ENCODE data around the gene TMEM179.

TMEM179 gene

DNA sequence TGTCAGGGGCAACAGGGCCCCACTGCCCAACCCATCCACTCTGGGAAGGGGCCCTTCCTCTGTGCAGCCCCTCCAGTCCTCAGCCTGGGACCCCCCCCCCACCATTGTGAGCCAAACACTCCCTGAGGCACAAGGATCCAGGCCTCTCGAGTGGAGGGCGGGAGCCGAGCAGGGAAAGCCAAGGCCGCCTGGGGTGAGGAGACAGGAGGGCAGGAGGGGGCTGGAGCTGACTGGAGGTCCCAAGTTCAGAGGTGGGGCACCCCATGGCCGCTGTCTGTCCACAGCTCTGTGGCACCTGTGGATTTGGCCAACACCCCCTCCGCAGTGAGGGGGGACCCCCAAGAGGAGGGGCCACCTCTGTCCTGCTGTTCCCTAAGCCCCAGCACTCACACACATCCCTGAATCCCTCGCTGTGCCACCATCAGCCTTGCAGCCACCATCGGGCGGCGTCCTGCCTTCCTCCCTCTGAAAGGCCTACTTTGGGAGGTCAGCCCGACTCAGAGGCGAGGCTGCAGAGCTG lies 50.4 kb downstream of the TMEM179 start:
- no peak for DNase-seq

DNA sequence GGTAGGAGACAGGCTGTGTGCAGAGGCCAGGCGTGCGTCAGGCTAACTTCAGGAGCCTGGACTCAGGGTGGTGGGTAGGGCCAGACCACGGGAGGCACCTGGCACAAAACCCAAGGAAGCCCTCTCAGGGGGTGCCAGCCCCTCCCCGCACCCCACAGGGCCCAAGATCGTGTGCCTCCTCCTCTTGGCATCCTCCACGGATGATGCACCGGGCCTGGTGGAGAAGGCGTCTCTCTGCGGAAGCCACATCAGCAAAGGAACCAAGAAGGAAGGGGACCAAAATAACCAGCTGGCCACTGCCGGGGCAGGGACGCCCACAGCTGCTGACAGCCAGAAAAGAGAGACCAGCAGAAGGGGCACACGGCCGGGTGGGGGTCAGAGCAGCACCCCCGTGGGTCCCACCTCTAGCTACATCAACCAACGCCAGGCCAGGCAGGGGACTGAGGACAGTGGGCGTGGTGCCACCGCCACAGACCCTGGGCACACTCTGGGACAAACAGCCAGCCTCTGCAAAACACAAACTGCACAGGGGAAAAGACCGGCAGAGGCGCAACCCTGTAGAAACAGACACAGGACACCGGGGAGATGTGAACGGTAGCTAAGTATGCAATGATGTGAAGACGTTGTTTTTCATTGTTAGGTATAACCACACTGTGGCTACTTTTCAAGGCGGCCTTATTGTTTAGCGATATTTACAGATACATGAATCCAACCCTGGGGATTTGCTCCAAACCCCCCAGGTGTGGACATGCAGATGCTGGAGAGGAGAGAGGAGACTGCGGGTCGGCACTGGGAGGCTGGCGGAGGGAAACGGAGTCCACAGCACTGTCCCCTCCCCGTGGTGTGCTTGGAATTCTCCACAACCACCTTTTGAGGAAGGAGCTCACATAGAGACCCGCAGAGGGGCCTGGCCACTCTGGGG lies 51.1 kb downstream of the TMEM179 start:
- no peak for DNase-seq

- DNase-seq = no peak
These were observed 51.8 kb downstream of the TMEM179 start for GRCh38 chr14:104552738-104553125.

- DNase-seq = no peak
These were observed 52.5 kb downstream of the TMEM179 start for GRCh38 chr14:104551851-104552737.

GRCh38 chr14:104550861-104551728 lies 53.5 kb downstream of the TMEM179 start:
- no peak for DNase-seq

GRCh38 chr14:104550340-104550860 lies 54.2 kb downstream of the TMEM179 start:
- no peak for DNase-seq

DNA sequence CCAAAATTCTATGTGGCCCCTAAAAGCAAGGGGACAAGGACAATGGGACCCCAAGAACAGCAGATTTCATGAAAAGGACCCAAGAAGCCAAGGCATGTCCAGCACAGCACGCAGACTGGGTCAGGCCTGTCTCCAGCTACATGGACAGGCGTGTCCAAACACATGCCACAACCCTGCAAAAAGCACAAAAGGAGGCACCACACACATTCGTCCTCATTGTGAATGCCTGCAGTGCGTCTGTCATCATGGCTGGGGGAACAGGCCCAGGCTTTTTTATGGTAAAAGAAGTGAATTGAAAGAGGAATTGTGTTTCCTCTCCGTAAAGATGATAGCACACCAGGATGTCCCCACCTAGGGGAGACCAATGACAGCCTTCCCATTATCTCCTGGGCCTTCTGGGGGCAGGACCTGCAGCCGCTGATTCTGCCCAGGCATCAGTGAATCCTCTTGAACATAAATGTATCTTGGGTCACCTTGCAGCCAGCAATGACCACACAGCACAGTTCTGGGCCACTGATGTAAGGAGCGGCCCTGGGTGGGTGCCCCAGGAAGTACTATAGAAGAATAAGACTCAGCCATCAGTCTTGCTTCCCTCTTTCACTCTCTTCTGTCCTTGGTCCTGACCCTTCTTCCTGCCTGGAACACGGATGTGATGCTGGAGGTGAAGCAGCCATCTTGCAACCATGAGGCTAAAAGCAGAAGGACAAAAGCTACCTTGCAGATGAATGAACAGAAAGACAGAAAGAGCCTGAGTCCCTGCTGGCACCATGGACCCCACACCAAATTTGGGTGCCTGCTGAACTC lies 54.8 kb downstream of the TMEM179 start:
- no peak for DNase-seq

GRCh38 chr14:104548802-104549535 lies 55.6 kb downstream of the TMEM179 start:
- DNase-seq = no peak

DNA sequence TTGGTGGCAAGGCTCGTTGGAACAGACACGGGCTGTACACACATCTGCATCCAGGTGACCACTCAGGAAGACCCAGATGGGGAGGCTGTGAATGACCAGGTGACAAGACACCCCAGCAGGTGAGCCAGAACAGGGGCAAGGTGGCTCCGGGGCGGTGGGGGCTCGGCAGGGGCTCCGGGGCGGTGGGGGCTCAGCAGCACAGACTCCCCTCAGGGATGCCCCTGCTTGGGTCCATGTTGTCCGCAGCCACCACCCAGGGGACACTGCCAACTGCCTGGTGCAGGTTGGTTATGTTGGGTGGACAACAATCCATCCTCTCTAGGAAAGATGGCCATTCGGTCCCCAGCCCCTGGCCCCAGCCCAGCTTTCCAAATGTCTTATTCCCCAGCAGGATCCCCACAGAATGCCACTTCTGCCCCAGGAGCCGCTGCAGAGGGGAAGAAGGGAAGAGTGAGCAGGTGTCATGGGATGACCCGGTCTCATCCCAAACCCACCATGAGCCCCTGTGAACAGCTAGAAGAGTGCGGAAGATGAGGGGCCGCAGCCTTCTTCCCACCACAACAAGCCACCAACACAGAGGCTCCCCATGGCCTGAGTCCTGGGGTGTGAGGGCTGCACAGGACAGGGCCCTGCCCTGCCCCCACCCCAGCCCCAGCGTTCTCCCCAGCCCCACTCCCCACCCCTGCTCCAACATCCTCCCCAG lies 56.4 kb downstream of the TMEM179 start:
- no peak for DNase-seq

DNA sequence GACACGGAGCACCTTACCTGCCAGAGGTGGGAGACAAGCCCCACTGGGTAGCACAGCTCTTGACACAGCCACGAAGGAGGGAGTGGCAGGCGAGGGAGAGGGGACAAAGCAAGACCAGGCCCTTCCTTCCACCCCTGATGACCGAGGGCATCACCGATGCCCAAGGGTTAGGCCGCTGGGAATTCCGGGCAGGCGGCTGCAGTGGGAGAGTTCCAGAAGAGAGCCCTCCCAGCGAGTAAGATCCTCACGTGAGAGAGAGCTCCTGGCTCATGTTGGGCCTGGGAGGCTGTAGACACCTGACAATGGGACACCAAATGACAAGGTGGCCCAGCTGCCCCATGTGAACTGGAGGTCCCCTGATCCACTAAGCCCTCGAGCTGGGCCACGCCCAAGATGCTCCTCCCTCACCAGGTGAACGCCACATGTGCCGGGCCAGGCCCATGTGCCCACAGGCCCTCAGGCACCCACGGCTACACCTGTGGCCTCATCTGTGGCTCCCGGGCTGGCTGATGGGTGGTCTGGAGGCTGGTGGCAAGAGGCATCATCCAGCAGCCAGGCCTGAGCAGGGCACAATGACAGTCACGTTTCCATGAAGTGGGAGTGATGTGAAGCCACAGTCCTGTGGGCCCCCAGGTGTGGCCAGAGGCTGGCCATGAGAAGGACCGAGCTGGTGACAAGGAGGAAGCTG lies 57.1 kb downstream of the TMEM179 start:
- no peak for DNase-seq

DNA sequence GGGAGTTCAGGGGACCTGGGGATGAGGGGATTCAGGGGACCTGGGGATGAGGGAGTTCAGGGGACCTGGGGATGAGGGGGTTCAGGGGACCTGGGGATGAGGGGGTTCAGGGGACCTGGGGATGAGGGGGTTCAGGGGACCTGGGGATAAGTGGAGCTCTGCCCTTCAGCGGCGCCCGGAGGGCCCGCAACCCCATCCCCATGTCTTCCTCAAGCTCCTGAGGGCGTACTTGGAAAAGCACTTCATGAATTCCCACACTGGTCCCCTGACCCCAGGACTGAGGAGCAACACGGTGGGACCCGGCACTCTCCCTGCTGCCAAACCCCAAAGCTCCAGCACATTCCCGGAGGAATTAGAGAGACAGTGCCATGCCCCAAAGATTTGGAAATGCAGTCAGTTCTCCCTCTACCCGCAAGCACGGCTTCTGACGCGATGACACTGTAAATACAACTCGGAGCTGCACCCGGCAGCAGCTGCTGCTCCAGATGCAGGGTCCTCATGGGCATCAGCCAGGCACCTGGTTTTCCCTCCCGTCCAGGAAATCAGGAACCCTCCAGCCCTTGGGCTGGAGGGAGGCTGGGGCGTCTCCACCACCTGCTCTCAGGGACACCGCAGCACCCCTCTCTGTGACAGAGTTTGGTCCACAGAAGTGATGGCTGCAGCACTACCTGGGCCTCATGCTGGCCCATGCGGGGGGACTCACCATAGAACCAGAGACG lies 57.8 kb downstream of the TMEM179 start:
- DNase-seq = no peak

DNA sequence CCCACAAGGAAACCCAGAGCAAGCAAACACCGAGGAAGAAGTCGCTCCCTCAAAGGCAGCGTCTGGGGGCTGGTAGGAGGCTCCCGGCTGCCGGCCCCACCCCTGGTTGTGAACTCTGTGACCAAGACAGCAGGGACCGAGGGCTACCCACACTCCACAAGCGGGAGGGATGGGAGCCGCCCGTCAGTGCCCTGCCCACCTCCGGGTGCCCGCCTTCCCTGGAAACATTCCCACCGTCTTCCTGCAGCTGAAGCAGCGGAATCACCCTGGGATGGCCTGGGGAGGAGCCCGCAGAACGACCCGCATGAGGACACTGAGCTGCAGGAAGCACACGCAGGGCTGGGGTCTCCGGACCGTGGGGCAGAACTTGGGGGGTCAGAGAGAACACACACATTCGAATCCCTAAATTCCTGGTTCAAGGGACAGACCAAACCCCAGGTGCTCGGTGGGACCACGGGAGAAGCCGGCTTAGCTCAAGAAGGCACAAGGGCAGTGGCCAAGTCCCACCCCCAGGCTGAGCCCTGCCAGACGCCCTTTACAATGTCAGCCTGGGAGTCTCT lies 58.5 kb downstream of the TMEM179 start:
- no peak for DNase-seq

DNA sequence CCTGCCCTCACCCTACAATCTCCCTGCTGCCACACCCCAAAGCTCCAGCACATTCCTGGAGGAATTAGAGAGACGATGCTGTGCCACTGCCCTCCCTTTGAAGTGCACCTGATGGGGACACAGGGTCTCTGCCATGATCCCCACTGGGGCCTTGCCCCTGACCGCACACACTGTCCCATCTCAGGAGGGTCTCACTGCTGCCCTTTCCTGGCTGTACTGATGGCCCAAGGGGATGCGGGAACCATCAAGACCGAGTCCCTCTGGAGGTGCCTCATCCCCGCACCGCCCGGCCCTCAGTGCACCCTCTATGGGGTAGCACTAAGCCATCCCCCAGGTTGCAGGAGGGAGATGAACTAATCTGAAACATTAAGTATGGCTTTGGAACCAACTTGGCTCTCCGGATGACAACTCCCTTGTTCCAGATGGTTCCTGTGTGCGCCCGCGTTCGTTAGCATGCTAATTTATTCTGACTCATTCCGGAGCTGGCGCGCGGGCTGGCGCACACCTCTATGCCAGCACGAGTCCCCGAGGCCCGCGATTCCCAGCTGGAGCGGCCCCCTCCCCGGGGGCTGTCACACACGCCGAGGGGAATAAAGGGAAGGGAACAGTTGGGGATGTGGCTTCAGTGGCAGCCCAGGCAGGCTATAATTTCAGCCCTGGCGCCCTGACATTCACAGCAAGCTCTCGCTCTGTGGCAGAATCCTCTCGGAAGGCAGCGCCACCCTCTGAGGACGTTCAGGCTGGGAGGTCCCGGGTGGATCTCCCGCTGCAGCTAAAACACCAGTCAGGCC lies 59.2 kb downstream of the TMEM179 start:
- DNase-seq = no peak

DNA sequence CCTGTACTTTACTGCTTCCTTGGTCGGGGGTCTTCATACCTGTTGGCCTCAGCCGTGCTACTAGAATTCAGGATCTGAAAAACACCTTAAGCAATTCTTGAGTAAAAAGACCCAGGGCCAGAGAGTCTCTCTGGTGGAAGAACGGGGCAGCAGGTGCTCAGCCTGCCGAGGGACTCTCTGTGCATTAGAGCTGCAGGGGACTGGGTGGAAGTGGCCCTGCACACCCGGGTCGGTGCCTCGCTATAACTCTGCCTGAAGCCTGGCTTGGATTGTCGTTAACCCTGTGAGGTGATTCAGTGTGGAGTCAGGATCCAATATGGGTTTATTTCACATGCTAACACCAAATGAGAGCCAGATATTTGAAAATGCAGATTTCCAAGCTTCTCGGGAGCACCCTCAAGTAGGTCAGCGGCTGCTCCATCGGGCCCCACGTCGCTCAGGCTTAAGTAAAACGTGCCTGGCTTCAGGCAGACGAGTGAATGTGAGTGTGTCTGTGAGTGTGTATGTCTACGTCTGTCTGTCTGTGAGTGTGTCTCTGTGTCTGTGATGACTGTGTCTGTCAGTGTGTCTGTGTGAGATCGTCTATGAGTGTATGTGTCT lies 60.1 kb downstream of the TMEM179 start:
- DNase-seq = no peak

- DNase-seq = no peak
These were observed 61.4 kb downstream of the TMEM179 start for GRCh38 chr14:104542871-104543830.
